HepG2 (cell line): ENCODE data around the gene MAGEA9. TPM values are rescaled to one million over a fixed set of nuclear protein-coding genes. Genes with fewer than 3 reads are reported as not detected.

Experiments
- ATAC-seq: fragments of 200-7000 bp; cut with Tn5 transposase; 3 replicates; pipeline ENCODE4 v1.9.1; 2020; ENCODE audit warnings: mild to moderate bottlenecking, moderate library complexity
- BruUV-seq: library from RNA; stranded (reverse); fragments of 400-500 nt; replicated peaks from 2 replicates; lab custom pipeline; 2021; lab: Mats Ljungman, UMichigan
- CTCF ChIA-PET: fragments of 300-600 bp; formaldehyde crosslinking; extraction: SDS; loops from one replicate; lab custom pipeline; 2021; ENCODE audit warnings: low total read pairs, inconsistent platforms, low intra/inter-chr PET ratio; lab: Yijun Ruan, JAX
- POLR2A ChIA-PET: fragments of 350-600 bp; sonication (Branson Sonifier 250); formaldehyde crosslinking; loops from one replicate; lab custom pipeline; 2020; ENCODE audit warnings: antibody characterized with exemption, inconsistent platforms; lab: Yijun Ruan, JAX
- DNase-seq: peaks from one replicate; pipeline ENCODE4 v3.0.0-alpha.2; 2015; ENCODE audit warnings: low spot score
- FAIRE-seq: peaks from 3 replicates; lab custom pipeline; 2011; peaks lifted over from hg19 to GRCh38; lab: Jason Lieb, UNC
- H2AFZ ChIP-seq: one replicate; pipeline ENCODE4 v1.6.1; 2011; ENCODE audit warnings: low read length, inconsistent platforms
- H3K27ac ChIP-seq: fragments of 300-600 bp; 3 replicates; pipeline ENCODE4 v1.8.0; 2011; ENCODE audit warnings: mixed run types, mild to moderate bottlenecking, mixed read lengths, low read length, inconsistent platforms; ENCODE audit not compliant: insufficient read depth; ENCODE audit errors: extremely low read length
- H3K27me3 ChIP-seq, 2 experiments: fragments of 200-600 bp in 1 of 2; 2 replicates in 1 of 2; 3 replicates in 1 of 2; pipeline versions ENCODE4 v1.6.0 to v1.8.0; 2011; ENCODE audit warnings: low read length in 2 of 2, mild to moderate bottlenecking in 2 of 2, moderate library complexity in 2 of 2, inconsistent platforms in 1 of 2; ENCODE audit not compliant: insufficient read depth in 2 of 2, control insufficient read depth in 1 of 2
- H3K36me3 ChIP-seq, 2 experiments: fragments of 200-600 bp in 1 of 2; replicated peaks in 1 of 2; 2 replicates in 1 of 2; 3 replicates in 1 of 2; pipeline versions ENCODE4 v1.5.1 to v1.8.0; 2011; ENCODE audit warnings: low read length in 2 of 2, inconsistent platforms in 1 of 2; ENCODE audit not compliant: insufficient read depth in 2 of 2, control insufficient read depth in 1 of 2
- H3K4me1 ChIP-seq: 2 replicates; pipeline ENCODE4 v1.5.1; 2012; ENCODE audit warnings: low read length, inconsistent platforms; ENCODE audit not compliant: insufficient read depth
- H3K4me2 ChIP-seq: 2 replicates; pipeline ENCODE4 v1.6.0; 2011; ENCODE audit warnings: low read depth, low read length, inconsistent platforms
- H3K4me3 ChIP-seq, 3 experiments: fragments of 200-600 bp in 1 of 3; sonication (generic), shearing (Covaris generic) in 1 of 3; replicated peaks in 1 of 3; 2 replicates each; pipeline ENCODE4 v1.5.1; 2011 to 2016; ENCODE audit warnings: low read length in 3 of 3, inconsistent platforms in 2 of 3, low read depth in 2 of 3, mild to moderate bottlenecking in 2 of 3, control low read depth in 1 of 3, mixed read lengths in 1 of 3; ENCODE audit not compliant: insufficient read depth in 1 of 3
- H3K79me2 ChIP-seq: one replicate; pipeline ENCODE4 v1.6.1; 2011; ENCODE audit warnings: low read length, inconsistent platforms; ENCODE audit not compliant: insufficient read depth
- H3K9ac ChIP-seq: 2 replicates; pipeline ENCODE4 v1.6.0; 2011; ENCODE audit warnings: mild to moderate bottlenecking, low read depth, low read length, inconsistent platforms; ENCODE audit not compliant: insufficient read depth
- H3K9me3 ChIP-seq: 2 replicates; pipeline ENCODE4 v1.5.1; 2012; ENCODE audit warnings: mild to moderate bottlenecking, low read length
- H4K20me1 ChIP-seq: 2 replicates; pipeline ENCODE4 v1.6.0; 2011; ENCODE audit warnings: inconsistent platforms, mild to moderate bottlenecking, low read length, moderate library complexity; ENCODE audit not compliant: insufficient read depth
- ATF2 ChIP-seq: sonication (generic); formaldehyde crosslinking; IDR thresholded peaks from 2 replicates; pipeline ENCODE4 v1.4.0; 2020; ENCODE audit warnings: missing genetic modification reagents
- HMG20B ChIP-seq: conservative IDR thresholded peaks from 2 replicates; pipeline ENCODE4 v1.6.1; 2016; ENCODE audit warnings: missing genetic modification reagents, missing compliant biosample characterization
- HMGXB4 ChIP-seq, 2 experiments: sonication (generic) in 1 of 2; formaldehyde crosslinking in 1 of 2; IDR thresholded peaks; 2 replicates each; pipeline versions ENCODE4 v1.4.0 to v1.6.1; 2018 to 2020; ENCODE audit warnings: missing genetic modification reagents in 2 of 2, borderline replicate concordance in 1 of 2, low read depth in 1 of 2, mild to moderate bottlenecking in 1 of 2, missing biosample characterization in 1 of 2
- HOXA9 ChIP-seq: sonication (generic); formaldehyde crosslinking; IDR thresholded peaks from 2 replicates; pipeline ENCODE4 v1.8.1; 2022; ENCODE audit warnings: missing genetic modification reagents, mild to moderate bottlenecking, moderate library complexity, borderline replicate concordance
- IRF1 ChIP-seq: sonication (generic); formaldehyde crosslinking; IDR thresholded peaks from 2 replicates; pipeline ENCODE4 v1.4.0; 2020; ENCODE audit warnings: low read depth, mild to moderate bottlenecking, missing genetic modification reagents
- NCOR1 ChIP-seq: fragments of 200-600 bp; sonication (generic); IDR thresholded peaks from 2 replicates; pipeline ENCODE4 v1.7.0; 2017; ENCODE audit warnings: antibody characterized with exemption, low read length, borderline replicate concordance
- PITX1 ChIP-seq: sonication (generic); formaldehyde crosslinking; IDR thresholded peaks from 2 replicates; pipeline ENCODE4 v1.5.1; 2020; ENCODE audit warnings: mild to moderate bottlenecking, missing genetic modification reagents
- SRSF1 ChIP-seq: fragments of 200-400 bp; formaldehyde crosslinking; optimal IDR thresholded peaks from 2 replicates; pipeline ENCODE3; 2017; ENCODE audit warnings: mild to moderate bottlenecking, low read depth, low read length, moderate library complexity
- ZNF10 ChIP-seq: sonication (generic); formaldehyde crosslinking; IDR thresholded peaks from 2 replicates; pipeline ENCODE4 v1.4.0; 2020; ENCODE audit warnings: mild to moderate bottlenecking, low read depth, missing genetic modification reagents, borderline replicate concordance
- ZNF124 ChIP-seq: sonication (generic); formaldehyde crosslinking; IDR thresholded peaks from 2 replicates; pipeline ENCODE4 v1.4.0; 2020; ENCODE audit warnings: missing genetic modification reagents
- WGBS: methylation state at CpG from one replicate; pipeline ENCODE4 v1.1.6; 2017; ENCODE audit warnings: low lambda C conversion rate; 5-methylcytosine and 5-hydroxymethylcytosine counted together
- in situ Hi-C: cut with HindIII; loops from 2 replicates; pipeline ENCODE4 v1.10.0; 2017; ENCODE audit warnings: low pct_unique_long_range_greater_than_20kb; ENCODE audit not compliant: extremely low pct_ligation_motif_present
- intact Hi-C: fragments of 100-400 bp; cut with micrococcal nuclease; formaldehyde crosslinking; loops from one replicate; pipeline ENCODE4 v1.10.0; 2022; ENCODE audit not compliant: unreplicated experiment
- polyA plus RNA-seq, 8 experiments: library from polyadenylated mRNA; depleted of rRNA in 3 of 8; stranded (reverse) in 7 of 8; unstranded in 1 of 8; fragments of >200 nt; fragmentation: Illumina TruSeq in 4 of 8; extraction: Trizol in 4 of 8; gene quantifications; 2 replicates each; pipeline versions ENCODE4 v1.2.1 to v1.2.3, GENCODE V29; 2011 to 2016; ENCODE audit warnings: low read depth in 4 of 8, missing spikeins in 1 of 8, mixed read lengths in 1 of 8; ENCODE audit not compliant: insufficient read depth in 1 of 8
- total RNA-seq, 5 experiments: library from RNA; depleted of rRNA; stranded (reverse); fragments of >200 nt; fragmentation: Illumina TruSeq; extraction: Trizol; gene quantifications; 2 replicates each; pipeline ENCODE4 v1.2.3, GENCODE V29; 2016; ENCODE audit warnings: low read depth in 1 of 5
- TF ChIP-seq, protein P1 (sequence below): sonication (generic); formaldehyde crosslinking; IDR thresholded peaks from 2 replicates; pipeline ENCODE4 v1.8.0; 2022; ENCODE audit warnings: mild to moderate bottlenecking, missing genetic modification reagents; ENCODE audit not compliant: insufficient replicate concordance
- TF ChIP-seq, protein P2 (sequence below): IDR thresholded peaks from 2 replicates; pipeline ENCODE4 v1.6.1; 2016; ENCODE audit warnings: mild to moderate bottlenecking, missing biosample characterization, missing genetic modification reagents

MAGEA9 gene
- total and polyA plus RNA-seq, 2 of the 13 experiments (the other 11 are each of a cell fraction or from before 2014, with no cell fraction given): 0.07 TPM; not detected in 1

- TF ChIP-seq, protein P1, sequence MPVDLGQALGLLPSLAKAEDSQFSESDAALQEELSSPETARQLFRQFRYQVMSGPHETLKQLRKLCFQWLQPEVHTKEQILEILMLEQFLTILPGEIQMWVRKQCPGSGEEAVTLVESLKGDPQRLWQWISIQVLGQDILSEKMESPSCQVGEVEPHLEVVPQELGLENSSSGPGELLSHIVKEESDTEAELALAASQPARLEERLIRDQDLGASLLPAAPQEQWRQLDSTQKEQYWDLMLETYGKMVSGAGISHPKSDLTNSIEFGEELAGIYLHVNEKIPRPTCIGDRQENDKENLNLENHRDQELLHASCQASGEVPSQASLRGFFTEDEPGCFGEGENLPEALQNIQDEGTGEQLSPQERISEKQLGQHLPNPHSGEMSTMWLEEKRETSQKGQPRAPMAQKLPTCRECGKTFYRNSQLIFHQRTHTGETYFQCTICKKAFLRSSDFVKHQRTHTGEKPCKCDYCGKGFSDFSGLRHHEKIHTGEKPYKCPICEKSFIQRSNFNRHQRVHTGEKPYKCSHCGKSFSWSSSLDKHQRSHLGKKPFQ: no peak
- no peak for TF ChIP-seq ZNF10
- TF ChIP-seq ZNF124 (CRISPR knock-in tag): no peak
- TF ChIP-seq PITX1 (CRISPR knock-in tag): no peak
- no peak for TF ChIP-seq HOXA9 (CRISPR knock-in tag)
- no peak for TF ChIP-seq HMG20B (CRISPR knock-in tag)
- TF ChIP-seq SRSF1: no peak
Observed at GRCh38 chrX:149827254-149827653, 45.5 kb downstream of the MAGEA9 start (continued).

GRCh38 chrX:149829751-149830191 is 48.0 kb downstream of the MAGEA9 start:
- Histone ChIP-seq H3K4me2 (no peak overlapping the region), H3K9me3 (no peaks in the 10 kb centered on the region), H3K36me3 (no peaks in the 10 kb centered on the region), H3K79me2 (no peaks in the 10 kb centered on the region), H3K27ac (no peak overlapping the region), H3K9ac (no peak overlapping the region), H3K4me1 (no peaks in the 10 kb centered on the region), H4K20me1 (no peaks in the 10 kb centered on the region), H3K4me3 (no peak overlapping the region), H2AFZ (no peak overlapping the region), H3K27me3 (no peaks in the 10 kb centered on the region)
- ChIA-PET CTCF (no interaction called here), POLR2A (no interaction called here)
- no peak for TF ChIP-seq HMGXB4 (CRISPR knock-in tag; IDR thresholded peaks at IDR 0.05; ENCODE audit: borderline replicate concordance in 1 of 2, low read depth in 1 of 2)
- no peak for TF ChIP-seq IRF1 (CRISPR knock-in tag)
- no peak for TF ChIP-seq ATF2 (CRISPR knock-in tag)
- TF ChIP-seq NCOR1: no peak
- TF ChIP-seq, protein P2, sequence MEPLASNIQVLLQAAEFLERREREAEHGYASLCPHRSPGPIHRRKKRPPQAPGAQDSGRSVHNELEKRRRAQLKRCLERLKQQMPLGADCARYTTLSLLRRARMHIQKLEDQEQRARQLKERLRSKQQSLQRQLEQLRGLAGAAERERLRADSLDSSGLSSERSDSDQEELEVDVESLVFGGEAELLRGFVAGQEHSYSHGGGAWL (CRISPR knock-in tag): no peak
- no peak for ATAC-seq
- in situ Hi-C loops: no loop called here
- intact Hi-C loops: no loop called here
- BruUV-seq: no TSS peak
- WGBS: 4% methylated on average over 3 of the region's 3 CpGs
- no peak for FAIRE-seq
- DNase-seq: no peak
